ENCODE measurements around the gene SNAPIN. TPM values are rescaled to one million over a fixed set of nuclear protein-coding genes. Genes with fewer than 3 reads are reported as not detected.

Gene SNAPIN
- total and polyA plus RNA-seq, 9 of the 15 experiments (the other 6 are each of a cell fraction or from before 2014, with no cell fraction given), result 11.2 to 43.9 (median 32.3) TPM

- Histone ChIP-seq H3K79me2 (ENCODE audit: control insufficient read depth, insufficient read depth, low read length) (no peaks in the 10 kb centered on the region), H3K9me1 (ENCODE audit: control insufficient read depth, insufficient read depth, low read length) (no peaks in the 10 kb centered on the region), H3K4me1 (replicated peaks in 1 of 2; ENCODE audit: control insufficient read depth in 2 of 2, insufficient read depth in 2 of 2, low read length in 2 of 2) (peaks cover 0 to 19% of the 10 kb centered on the region in 2 experiments; a peak in 3 of 5 replicates), H4K20me1 (replicated peaks; ENCODE audit: control insufficient read depth, insufficient read depth, low read length) (no peaks in the 10 kb centered on the region; the same call in 1 of the 2 replicates), H2AFZ (ENCODE audit: low read depth, low read length) (peak within 1 kb of the TSS; percentile 55), H3K9me3 (replicated peaks; ENCODE audit: control insufficient read depth, insufficient read depth, low read depth, low read length) (no peaks in the 10 kb centered on the region), H3K27ac (ENCODE audit: extremely low read depth, low read depth, low read length) (no peak within 1 kb of the TSS), H3K4me3 (no peak within 1 kb of the TSS), H3K9ac (ENCODE audit: insufficient read depth in 1 of 2, low read depth in 2 of 2, low read length in 2 of 2) (peak within 1 kb of the TSS in 1 of 2 experiments; percentile 66; a peak in 2 of 4 replicates), H3K36me3 (ENCODE audit: control insufficient read depth, insufficient read depth, low read length) (no peaks in the 10 kb centered on the region), H3K27me3 (ENCODE audit: control insufficient read depth in 2 of 2, insufficient read depth in 2 of 2, low read length in 2 of 2) (peaks cover 33 to 52% of the 10 kb centered on the region in 2 experiments; a peak in 4 of 5 replicates), H3K4me2 (ENCODE audit: insufficient read depth, low read length) (peak within 1 kb of the TSS; percentile 32)
- ATAC-seq (peak; percentile 56), FAIRE-seq (no peak), DNase-seq (ENCODE audit: extremely low read depth in 1 of 4, low spot score in 3 of 4) (peak in 1 of 4 experiments; percentile 27)
- ChIA-PET CTCF (ENCODE audit: low intra/inter-chr PET ratio) (interaction anchor here (0.5 to 2.2 kb wide), 3 partner anchors 70 to 274 kb away, joined by 4 to 18 read pairs (median 9); no protein-coding TSS in a partner anchor), POLR2A (no interaction called here)
- intact Hi-C loops (cut with micrococcal nuclease) (loop anchor here (5.0 kb wide), 1 partner anchor 94 kb away; no protein-coding TSS in a partner anchor), in situ Hi-C loops (cut with MboI) (loop anchor here (5.0 kb wide), 1 partner anchor 309 kb away; the partner anchor contains the start of gene RAB13)
- 21% methylated on average over 53 of the region's 78 CpGs for WGBS (ENCODE audit: insufficient coverage, low coverage, missing lambda C conversion rate)
- BruUV-seq (replicated peaks), result no TSS peak
- 0 out of 2 replicates have a peak, but pooled peaks have one; percentile 3 for TF ChIP-seq ZBTB7A (IDR thresholded peaks at IDR 0.05; ENCODE audit: borderline replicate concordance, control insufficient read depth, low read depth, low read length)
- TF ChIP-seq CBX8 (IDR thresholded peaks at IDR 0.05; ENCODE audit: borderline replicate concordance, extremely low read depth, low read depth, low read length, poor library complexity, severe bottlenecking), result no peak
- no peak for TF ChIP-seq POU5F1 (IDR thresholded peaks at IDR 0.05; ENCODE audit: borderline replicate concordance, low read depth, low read length, partially characterized antibody)
- TF ChIP-seq, protein P1, sequence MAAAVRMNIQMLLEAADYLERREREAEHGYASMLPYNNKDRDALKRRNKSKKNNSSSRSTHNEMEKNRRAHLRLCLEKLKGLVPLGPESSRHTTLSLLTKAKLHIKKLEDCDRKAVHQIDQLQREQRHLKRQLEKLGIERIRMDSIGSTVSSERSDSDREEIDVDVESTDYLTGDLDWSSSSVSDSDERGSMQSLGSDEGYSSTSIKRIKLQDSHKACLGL (CRISPR knock-in tag; IDR thresholded peaks at IDR 0.05; ENCODE audit: borderline replicate concordance, poor library complexity, severe bottlenecking), result no peak
- TF ChIP-seq MAX (CRISPR knock-in tag; IDR thresholded peaks at IDR 0.05), result no peak
- TF ChIP-seq, protein P2, sequence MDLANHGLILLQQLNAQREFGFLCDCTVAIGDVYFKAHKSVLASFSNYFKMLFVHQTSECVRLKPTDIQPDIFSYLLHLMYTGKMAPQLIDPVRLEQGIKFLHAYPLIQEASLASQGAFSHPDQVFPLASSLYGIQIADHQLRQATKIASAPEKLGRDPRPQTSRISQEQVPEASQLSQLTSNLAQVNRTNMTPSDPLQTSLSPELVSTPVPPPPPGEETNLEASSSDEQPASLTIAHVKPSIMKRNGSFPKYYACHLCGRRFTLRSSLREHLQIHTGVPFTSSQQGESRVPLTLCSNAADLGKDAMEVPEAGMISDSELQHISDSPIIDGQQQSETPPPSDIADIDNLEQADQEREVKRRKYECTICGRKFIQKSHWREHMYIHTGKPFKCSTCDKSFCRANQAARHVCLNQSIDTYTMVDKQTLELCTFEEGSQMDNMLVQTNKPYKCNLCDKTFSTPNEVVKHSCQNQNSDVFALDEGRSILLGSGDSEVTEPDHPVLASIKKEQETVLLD (IDR thresholded peaks at IDR 0.05), result no peak
- no peak for TF ChIP-seq HSF4 (CRISPR knock-in tag; IDR thresholded peaks at IDR 0.05; ENCODE audit: borderline replicate concordance)
- no peak for TF ChIP-seq TAL1 (IDR thresholded peaks at IDR 0.05)
- no peak for TF ChIP-seq KLF13 (tag; IDR thresholded peaks at IDR 0.05; ENCODE audit: borderline replicate concordance, low read depth)
- TF ChIP-seq KDM5B (IDR thresholded peaks at IDR 0.05; ENCODE audit: insufficient replicate concordance, low read depth, low read length), result no peak
- TF ChIP-seq ZNF175 (CRISPR knock-in tag; IDR thresholded peaks at IDR 0.05; ENCODE audit: low read depth), result no peak
- TF ChIP-seq MEF2D (tag; conservative IDR thresholded peaks at IDR 0.05; ENCODE audit: low read depth), result no peak
- no peak for TF ChIP-seq BRF2 (IDR thresholded peaks at IDR 0.05; ENCODE audit: borderline replicate concordance, insufficient read depth, insufficient read length)
- TF ChIP-seq ZNF121 (CRISPR knock-in tag; conservative IDR thresholded peaks at IDR 0.05), result no peak
Observed at GRCh38 chr1:153678519-153679336, 20.2 kb downstream of the SNAPIN start, which contains the start of gene NPR1. NPR1 (plus strand) TSS chr1:153678688; CDS start chr1:153679109, 421 bp downstream.

Data from K562 (cell line).